Common myeloid progenitor, CD34-positive (primary cell): ENCODE data around the gene COL23A1.

Experiments used
- CTCF ChIA-PET: fragments of 350-600 bp; sonication (Branson Sonifier 250); formaldehyde crosslinking; loops from one replicate; lab custom pipeline; 2021; ENCODE audit warnings: antibody characterized with exemption; lab: Charles Lee
- POLR2A ChIA-PET: fragments of 350-600 bp; sonication (Branson Sonifier 250); formaldehyde crosslinking; loops from one replicate; lab custom pipeline; 2021; ENCODE audit warnings: antibody characterized with exemption; lab: Charles Lee
- DNase-seq, 3 donors: peaks; one replicate each; pipeline versions ENCODE4 v3.0.0 to v3.0.0-alpha.2; 2013
- H3K27ac ChIP-seq, 2 experiments: 1 replicate in 1 of 2; 2 replicates in 1 of 2; pipeline ENCODE4 v1.7.0; 2013; ENCODE audit warnings: inconsistent platforms in 2 of 2, low read length in 2 of 2, mild to moderate bottlenecking in 2 of 2, low read depth in 1 of 2, moderate library complexity in 1 of 2; ENCODE audit not compliant: severe bottlenecking in 2 of 2, insufficient read depth in 1 of 2, poor library complexity in 1 of 2
- H3K27me3 ChIP-seq, 5 experiments: replicated peaks in 2 of 5; 1 replicate in 3 of 5; 2 replicates in 2 of 5; pipeline versions ENCODE4 v1.6.1 to v1.7.0; 2013; ENCODE audit warnings: low read length in 4 of 5, mild to moderate bottlenecking in 2 of 5, moderate library complexity in 2 of 5, inconsistent platforms in 1 of 5; ENCODE audit not compliant: insufficient read depth in 5 of 5, control insufficient read depth in 4 of 5
- H3K36me3 ChIP-seq, 4 experiments: 1 replicate in 2 of 4; 2 replicates in 2 of 4; pipeline versions ENCODE4 v1.6.1 to v1.7.0; 2013; ENCODE audit warnings: low read length in 3 of 4, control low read depth in 1 of 4, mild to moderate bottlenecking in 1 of 4; ENCODE audit not compliant: control insufficient read depth in 4 of 4, insufficient read depth in 4 of 4
- H3K4me1 ChIP-seq, 4 experiments: 1 replicate in 3 of 4; 2 replicates in 1 of 4; pipeline versions ENCODE4 v1.6.1 to v1.7.1; 2013; ENCODE audit warnings: low read length in 3 of 4, mild to moderate bottlenecking in 3 of 4, control low read depth in 1 of 4, inconsistent platforms in 1 of 4, moderate library complexity in 1 of 4; ENCODE audit not compliant: control insufficient read depth in 4 of 4, insufficient read depth in 4 of 4; ENCODE audit errors: control extremely low read depth in 1 of 4
- H3K4me3 ChIP-seq, 7 experiments: 1 replicate in 4 of 7; 2 replicates in 3 of 7; pipeline versions ENCODE4 v1.5.1 to v1.7.0; 2013; ENCODE audit warnings: mild to moderate bottlenecking in 7 of 7, low read length in 6 of 7, moderate library complexity in 6 of 7, inconsistent platforms in 2 of 7, low read depth in 2 of 7, control low read depth in 1 of 7; ENCODE audit not compliant: insufficient read depth in 4 of 7, control insufficient read depth in 1 of 7; ENCODE audit errors: extremely low read depth in 1 of 7
- H3K9me3 ChIP-seq, 5 experiments: 1 replicate in 4 of 5; 2 replicates in 1 of 5; pipeline versions ENCODE4 v1.6.1 to v1.7.1; 2013; ENCODE audit warnings: low read length in 4 of 5, mild to moderate bottlenecking in 2 of 5, inconsistent platforms in 1 of 5, low read depth in 1 of 5, moderate library complexity in 1 of 5; ENCODE audit not compliant: control insufficient read depth in 4 of 5, insufficient read depth in 2 of 5; ENCODE audit errors: control extremely low read depth in 1 of 5
- WGBS: methylation state at CpG from one replicate; pipeline ENCODE4 v1.1.5; 2013; ENCODE audit not compliant: insufficient coverage; 5-methylcytosine and 5-hydroxymethylcytosine counted together

COL23A1 gene

GRCh38 chr5:178213748-178214151 lies 376.4 kb downstream of the COL23A1 start:
- POLR2A ChIA-PET: interaction anchor here (0.9 to 1.1 kb wide), 2 partner anchors 9 to 27 kb away, joined by 4 to 5 read pairs; partner anchors contain the start of gene HNRNPAB
- no peak for DNase-seq
- peak overlapping the region in 1 of 2 experiments; percentile 1 for H3K27ac ChIP-seq
- H3K4me1 ChIP-seq: peaks cover 10 to 18% (median 16%) of the 10 kb centered on the region in 4 experiments
- CTCF ChIA-PET: interaction anchor here (0.9 to 1.9 kb wide), 3 partner anchors 11 to 138 kb away, joined by 3 to 8 read pairs (median 3); no protein-coding TSS in a partner anchor
- H3K9me3 ChIP-seq: no peaks in the 10 kb centered on the region
- no peak overlapping the region for H3K4me3 ChIP-seq
- 100% methylated on average over 3 of the region's 8 CpGs for WGBS
- peaks cover 19 to 86% (median 69%) of the 10 kb centered on the region in 4 experiments for H3K36me3 ChIP-seq
- no peaks in the 10 kb centered on the region for H3K27me3 ChIP-seq

- DNase-seq: no peak
- no peaks in the 10 kb centered on the region for H3K9me3 ChIP-seq
- no peak overlapping the region for H3K4me3 ChIP-seq
- no peak overlapping the region for H3K27ac ChIP-seq
- ChIA-PET POLR2A (interaction anchor here (0.9 kb wide), 1 partner anchor 9 kb away, joined by 5 read pairs; the partner anchor contains the start of gene HNRNPAB), CTCF (interaction anchor here (1.1 to 1.9 kb wide), 2 partner anchors 12 to 27 kb away, joined by 3 to 8 read pairs; no protein-coding TSS in a partner anchor)
- peaks cover 14 to 88% (median 71%) of the 10 kb centered on the region in 4 experiments for H3K36me3 ChIP-seq
- no peaks in the 10 kb centered on the region for H3K27me3 ChIP-seq
- H3K4me1 ChIP-seq: peaks cover 10 to 20% (median 17%) of the 10 kb centered on the region in 4 experiments
- 94% methylated on average over 2 of the region's 4 CpGs for WGBS
Measured at GRCh38 chr5:178213003-178213461, 377.2 kb downstream of the COL23A1 start.

GRCh38 chr5:178212241-178213002 lies 377.8 kb downstream of the COL23A1 start:
- Histone ChIP-seq H3K4me1 (peaks cover 10 to 25% (median 22%) of the 10 kb centered on the region in 4 experiments), H3K36me3 (peaks cover 15 to 94% (median 76%) of the 10 kb centered on the region in 4 experiments), H3K9me3 (no peaks in the 10 kb centered on the region), H3K27ac (no peak overlapping the region), H3K27me3 (no peaks in the 10 kb centered on the region), H3K4me3 (no peak overlapping the region)
- WGBS: no CpG with 5 or more reads among the region's 3 CpGs
- ChIA-PET CTCF (interaction anchor here (1.3 kb wide), 1 partner anchor 30 kb away, joined by 3 read pairs; no protein-coding TSS in a partner anchor), POLR2A (interaction anchor here (0.6 kb wide), 1 partner anchor 1572 kb away, joined by 3 read pairs; no protein-coding TSS in a partner anchor)
- DNase-seq: no peak

GRCh38 chr5:178211095-178212048 lies 378.8 kb downstream of the COL23A1 start:
- Histone ChIP-seq H3K27me3 (no peaks in the 10 kb centered on the region), H3K27ac (no peak overlapping the region)
- CTCF ChIA-PET: interaction anchor here (1.2 to 1.3 kb wide), 2 partner anchors 29 to 135 kb away, joined by 3 read pairs; no protein-coding TSS in a partner anchor

GRCh38 chr5:178210686-178211085 lies 379.5 kb downstream of the COL23A1 start:
- WGBS: 95% methylated on average over 2 of the region's 5 CpGs
- Histone ChIP-seq H3K27ac (no peak overlapping the region), H3K4me3 (no peak overlapping the region), H3K4me1 (peaks cover 7 to 30% (median 29%) of the 10 kb centered on the region in 4 experiments), H3K27me3 (no peaks in the 10 kb centered on the region), H3K9me3 (no peaks in the 10 kb centered on the region), H3K36me3 (peaks cover 16 to 100% (median 88%) of the 10 kb centered on the region in 4 experiments)
- CTCF ChIA-PET: interaction anchor here (1.2 kb wide), 1 partner anchor 134 kb away, joined by 3 read pairs; no protein-coding TSS in a partner anchor
- POLR2A ChIA-PET: interaction anchor here (0.7 kb wide), 1 partner anchor 29 kb away, joined by 3 read pairs; no protein-coding TSS in a partner anchor
- no peak for DNase-seq

More at GRCh38 chr5:178211095-178212048, 378.8 kb downstream of the COL23A1 start:
- DNase-seq: no peak
- Histone ChIP-seq H3K4me3 (no peak overlapping the region), H3K9me3 (no peaks in the 10 kb centered on the region), H3K36me3 (peaks cover 19 to 98% (median 84%) of the 10 kb centered on the region in 4 experiments), H3K4me1 (peaks cover 7 to 30% (median 29%) of the 10 kb centered on the region in 4 experiments)
- POLR2A ChIA-PET: interaction anchor here (0.7 kb wide), 1 partner anchor 29 kb away, joined by 3 read pairs; no protein-coding TSS in a partner anchor
- 85% methylated on average over 6 of the region's 8 CpGs for WGBS

GRCh38 chr5:178210073-178210535 lies 380.1 kb downstream of the COL23A1 start:
- Histone ChIP-seq H3K27me3 (no peaks in the 10 kb centered on the region), H3K27ac (no peak overlapping the region), H3K4me1 (peaks cover 9 to 28% (median 26%) of the 10 kb centered on the region in 4 experiments), H3K4me3 (no peak overlapping the region), H3K36me3 (peaks cover 12 to 98% (median 83%) of the 10 kb centered on the region in 4 experiments), H3K9me3 (no peaks in the 10 kb centered on the region)
- ChIA-PET POLR2A (no interaction called here), CTCF (interaction anchor here (0.9 to 1.8 kb wide), 3 partner anchors 10 to 133 kb away, joined by 3 to 7 read pairs (median 3); no protein-coding TSS in a partner anchor)
- DNase-seq: no peak
- 96% methylated on average over 18 of the region's 18 CpGs for WGBS
